Progenitor cell of endocrine pancreas (in vitro differentiated cells): ENCODE data around the gene CDSN. TPM values are rescaled to one million over a fixed set of nuclear protein-coding genes. Genes with fewer than 3 reads are reported as not detected.

Experiments used
- DNase-seq: peaks from one replicate; pipeline ENCODE4 v3.0.0; 2021; ENCODE audit warnings: low spot score; ENCODE audit not compliant: unreplicated experiment
- H3K27ac Mint-ChIP-seq: 2 replicates; pipeline ENCODE4 v1.8.0; 2021; ENCODE audit warnings: mild to moderate bottlenecking, moderate library complexity, mixed read lengths
- H3K27me3 Mint-ChIP-seq: 2 replicates; pipeline ENCODE4 v1.8.0; 2021; ENCODE audit warnings: mixed read lengths
- H3K36me3 Mint-ChIP-seq: 2 replicates; pipeline ENCODE4 v1.8.0; 2022; ENCODE audit warnings: mixed read lengths; ENCODE audit not compliant: insufficient read depth
- H3K4me1 Mint-ChIP-seq: 2 replicates; pipeline ENCODE4 v1.8.0; 2021; ENCODE audit warnings: low read depth, mixed read lengths
- H3K4me3 Mint-ChIP-seq: 2 replicates; pipeline ENCODE4 v1.8.0; 2021; ENCODE audit warnings: low read depth, mild to moderate bottlenecking, moderate library complexity, mixed read lengths
- H3K9me3 Mint-ChIP-seq: 2 replicates; pipeline ENCODE4 v1.8.0; 2021; ENCODE audit warnings: low read depth, mixed read lengths
- CTCF ChIP-seq: fragments of 200-600 bp; sonication (generic); IDR thresholded peaks from one replicate; pipeline ENCODE4 v1.5.0; 2021; ENCODE audit warnings: antibody characterized with exemption, mild to moderate bottlenecking; ENCODE audit not compliant: unreplicated experiment
- total RNA-seq: library from RNA; stranded (reverse); gene quantifications from 2 replicates; pipeline ENCODE4 v1.2.1, GENCODE V29; 2021

The CDSN gene
- total RNA-seq, 1 donor from 2014 or later = not detected

GRCh38 chr6:31163922-31164321 lies 43.7 kb upstream of the CDSN start:
- Mint-ChIP-seq H3K4me3 (no peak overlapping the region), H3K27ac (no peak overlapping the region), H3K27me3 (peaks cover 17% of the 10 kb centered on the region), H3K4me1 (peaks cover 3% of the 10 kb centered on the region), H3K36me3 (no peaks in the 10 kb centered on the region), H3K9me3 (no peaks in the 10 kb centered on the region)
- TF ChIP-seq CTCF = no peak
- no peak for DNase-seq

- no peak overlapping the region for H3K4me3 Mint-ChIP-seq
- no peak for DNase-seq
- H3K4me1 Mint-ChIP-seq = peaks cover 10% of the 10 kb centered on the region
- no peaks in the 10 kb centered on the region for H3K36me3 Mint-ChIP-seq
- H3K9me3 Mint-ChIP-seq = no peaks in the 10 kb centered on the region
- H3K27me3 Mint-ChIP-seq = peaks cover 11% of the 10 kb centered on the region
- no peak for TF ChIP-seq CTCF
- H3K27ac Mint-ChIP-seq = no peak overlapping the region
Observed at GRCh38 chr6:31162463-31163165, 42.4 kb upstream of the CDSN start.

- DNase-seq = no peak
- no peak overlapping the region for H3K4me3 Mint-ChIP-seq
- H3K27ac Mint-ChIP-seq = no peak overlapping the region
- H3K4me1 Mint-ChIP-seq = peaks cover 12% of the 10 kb centered on the region
- no peaks in the 10 kb centered on the region for H3K36me3 Mint-ChIP-seq
- H3K27me3 Mint-ChIP-seq = peaks cover 10% of the 10 kb centered on the region
- no peak for TF ChIP-seq CTCF
- H3K9me3 Mint-ChIP-seq = no peaks in the 10 kb centered on the region
Observed at GRCh38 chr6:31161216-31162126, 41.2 kb upstream of the CDSN start.

GRCh38 chr6:31158863-31159855 lies 38.9 kb upstream of the CDSN start:
- peaks cover 12% of the 10 kb centered on the region for H3K4me1 Mint-ChIP-seq
- no peak for DNase-seq
- peak overlapping the region; percentile 79 for H3K4me3 Mint-ChIP-seq
- H3K36me3 Mint-ChIP-seq = peaks cover 5% of the 10 kb centered on the region
- TF ChIP-seq CTCF = no peak
- peaks cover 10% of the 10 kb centered on the region for H3K27me3 Mint-ChIP-seq
- H3K9me3 Mint-ChIP-seq = no peaks in the 10 kb centered on the region
- H3K27ac Mint-ChIP-seq = peak overlapping the region; percentile 90
